HG03460 (cell line): ENCODE measurements around the gene CRYGS.
"Not testable (repeated sequence)": the region's sequence is repeated elsewhere in the genome, so short reads cannot be mapped to it uniquely, and the experiment has no call there.

Experiments used
- ATAC-seq: cut with Tn5 transposase; IDR thresholded peaks from one replicate; pipeline ENCODE4 v1.9.1; 2021; ENCODE audit not compliant: unreplicated experiment

CRYGS gene

DNA sequence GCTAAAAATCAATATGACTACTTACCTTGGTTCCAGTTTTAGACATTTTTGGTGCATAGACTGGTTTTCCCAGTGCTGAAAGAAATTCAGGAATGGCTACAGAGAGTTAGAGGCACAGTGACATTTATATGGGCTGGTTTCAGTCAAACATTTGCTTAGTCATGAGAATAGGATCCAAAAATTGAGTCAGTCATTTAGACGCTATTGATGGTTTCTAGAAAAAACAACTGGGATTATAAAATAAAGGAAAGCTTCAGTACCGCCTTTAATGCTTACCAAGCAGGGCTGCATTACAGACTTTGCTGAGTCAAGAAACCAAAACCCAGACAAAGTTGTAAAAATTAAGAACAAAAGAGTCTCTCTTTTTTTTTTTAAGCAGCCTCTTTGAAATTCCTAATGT lies at the start of gene CRYGS:
Gene CRYGS (minus strand): TSS at position 100 of the 400 bp plus-strand sequence. CDS start 54 bp downstream, at position 46.
- ATAC-seq: no peak

DNA sequence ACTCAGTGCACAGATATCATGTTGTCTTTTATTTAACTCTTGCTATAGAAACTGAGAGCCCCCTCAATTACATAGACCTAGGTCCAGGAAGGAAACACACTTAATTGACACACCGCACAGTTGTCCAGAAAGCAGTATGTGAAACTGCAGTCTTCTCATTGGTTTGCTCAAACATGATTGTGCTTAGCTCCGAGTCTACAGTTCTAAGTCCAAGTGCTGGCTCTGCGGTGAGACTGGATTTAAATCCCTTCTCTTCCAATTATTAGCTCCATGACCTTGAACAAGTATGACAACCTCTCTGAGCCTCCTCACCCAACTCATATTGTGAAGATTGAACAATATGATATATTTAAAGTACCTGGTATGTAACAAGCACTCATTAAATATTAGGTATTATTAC lies 49.7 kb upstream of the CRYGS start:
- ATAC-seq: no peak

DNA sequence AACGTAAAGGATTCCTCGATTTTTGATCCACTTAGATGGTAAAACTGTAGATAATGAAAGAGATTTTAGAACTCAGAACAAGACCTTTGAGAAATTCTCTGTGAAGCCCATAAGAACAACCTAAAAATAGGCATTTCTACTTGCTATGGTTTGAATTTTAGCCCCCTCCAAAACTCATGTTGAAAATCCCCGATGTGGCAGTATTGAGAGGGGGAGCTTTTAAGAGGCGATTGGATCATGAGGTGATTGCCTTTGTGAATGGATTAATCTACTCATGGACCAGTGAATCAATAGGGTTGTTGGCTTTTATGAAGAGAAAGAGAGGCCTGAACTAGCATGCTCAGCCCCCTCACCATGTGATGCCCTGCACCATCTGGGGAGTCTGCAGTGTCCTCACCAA lies 48.5 kb upstream of the CRYGS start:
- ATAC-seq: no peak

DNA sequence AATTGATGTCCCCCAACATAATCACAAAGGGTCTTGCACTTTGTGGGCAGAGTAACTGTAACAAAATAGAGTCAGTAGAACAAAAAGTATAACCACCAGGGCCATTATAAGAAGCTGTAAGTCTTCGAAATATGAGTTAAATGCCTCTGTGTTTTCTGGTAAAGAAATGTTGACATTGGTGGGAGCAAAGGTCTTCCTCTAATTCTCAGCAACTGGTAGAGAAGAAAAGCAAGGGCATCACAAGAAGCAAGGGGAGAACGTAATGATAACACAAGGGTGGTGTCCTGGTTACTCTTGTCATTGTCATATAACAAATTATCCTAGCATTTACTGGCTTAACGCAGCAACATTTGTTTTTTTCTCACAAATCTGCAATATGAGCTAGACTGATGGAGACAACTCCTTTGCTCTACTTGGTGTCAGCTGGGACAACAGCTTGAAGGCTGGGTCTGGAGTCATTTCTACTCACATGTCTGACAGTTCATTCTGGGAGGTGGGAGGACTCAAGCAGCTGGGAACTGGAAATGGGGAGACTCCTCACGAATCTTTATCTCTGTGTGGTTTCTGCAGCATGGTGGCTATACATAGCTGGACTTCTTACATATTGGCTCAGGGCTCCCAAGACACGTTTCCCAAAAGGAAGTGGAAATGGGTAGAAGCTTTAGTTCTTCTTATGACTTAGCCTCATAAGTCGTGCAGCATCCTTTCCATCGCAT lies 46.6 kb upstream of the CRYGS start:
- no peak for ATAC-seq

DNA sequence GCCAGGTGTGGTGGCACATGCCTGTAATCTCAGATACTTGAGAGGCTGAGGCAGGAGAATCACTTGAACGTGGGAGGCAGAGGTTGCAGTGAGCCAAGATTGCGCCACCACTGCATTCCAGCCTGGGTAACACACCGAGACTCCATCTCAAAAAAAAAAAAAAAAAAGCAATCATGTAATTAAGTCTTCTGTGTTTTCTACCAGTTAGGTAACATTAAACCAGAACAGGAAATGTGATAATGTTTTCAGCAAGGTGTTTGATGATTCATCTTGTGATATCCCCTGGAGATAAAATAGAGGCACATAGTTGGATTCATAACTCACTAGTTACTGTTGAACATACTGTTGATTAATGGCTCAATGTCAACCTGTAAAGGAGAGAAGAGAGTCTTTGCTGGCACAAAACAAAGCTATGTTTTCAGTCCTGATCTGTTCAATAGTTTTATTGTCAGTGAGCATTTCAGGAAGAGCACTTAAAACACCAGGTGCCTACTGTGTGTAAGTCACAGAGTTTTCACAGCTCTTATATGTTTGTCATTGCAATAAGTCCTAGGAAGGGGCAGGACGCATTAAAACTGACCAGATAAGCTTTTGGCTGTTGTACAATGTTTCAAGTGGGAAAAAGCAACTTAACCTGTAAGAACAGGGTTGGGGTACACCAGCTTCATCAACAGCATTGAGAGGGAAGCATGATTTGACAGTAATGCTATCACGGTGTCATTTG lies 45.8 kb upstream of the CRYGS start:
- ATAC-seq: no peak

DNA sequence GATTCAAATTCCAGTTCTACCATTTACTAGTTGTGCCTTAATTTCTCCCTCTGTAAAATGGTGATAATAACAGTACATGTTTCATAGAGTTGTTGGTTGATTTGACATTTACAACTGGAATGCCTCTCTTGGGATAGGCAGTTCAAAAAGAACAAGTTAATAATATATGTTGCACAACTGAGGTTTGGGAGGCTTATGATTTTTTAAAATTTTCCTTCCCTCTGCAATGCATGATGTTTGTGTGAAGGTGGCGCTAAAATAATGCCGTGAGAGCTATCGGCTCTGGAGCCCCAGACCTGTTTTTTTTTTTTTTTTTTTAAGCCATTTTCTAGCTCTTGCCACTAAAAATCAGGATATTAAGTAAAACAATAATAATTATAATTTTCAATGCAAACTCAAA lies 44.9 kb upstream of the CRYGS start:
- ATAC-seq: no peak

DNA sequence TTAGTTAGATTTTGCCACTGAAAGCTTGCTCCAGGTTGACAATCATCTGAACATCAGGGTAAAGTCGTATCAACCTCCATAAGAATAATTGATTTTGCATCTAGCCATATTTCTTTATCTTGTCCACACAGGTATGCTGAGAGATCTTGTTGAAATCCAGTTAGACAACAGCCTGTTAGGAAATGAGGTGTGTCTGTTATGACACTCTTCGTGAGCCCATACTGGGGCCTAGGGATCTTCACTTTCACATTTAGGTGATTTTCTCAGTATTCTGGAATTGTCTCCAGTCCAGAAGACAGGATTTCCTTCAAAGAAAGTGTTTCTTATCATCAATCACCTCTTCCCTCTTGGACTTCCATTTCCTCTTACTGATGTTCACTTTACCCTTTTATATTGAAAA lies 44.5 kb upstream of the CRYGS start:
- no peak for ATAC-seq

DNA sequence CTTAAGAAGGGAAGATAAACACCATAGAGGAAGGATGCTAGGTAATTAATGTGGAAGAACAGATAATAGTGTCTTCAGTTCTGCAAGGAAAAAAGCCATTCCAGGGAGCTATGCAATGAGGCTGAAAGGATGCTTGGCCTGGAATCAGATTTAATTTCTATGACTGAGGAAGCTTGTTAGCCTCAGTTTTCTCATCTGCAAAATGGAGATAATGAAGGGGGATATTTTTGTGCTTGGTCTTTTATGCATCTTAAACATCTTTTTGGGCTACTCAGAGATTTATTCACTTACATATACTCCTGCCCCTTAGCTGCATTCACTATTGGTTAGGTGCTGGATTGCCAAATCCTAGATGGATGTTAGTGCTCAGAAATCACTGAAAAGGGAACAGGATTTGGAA lies 43.0 kb upstream of the CRYGS start:
- no peak for ATAC-seq

DNA sequence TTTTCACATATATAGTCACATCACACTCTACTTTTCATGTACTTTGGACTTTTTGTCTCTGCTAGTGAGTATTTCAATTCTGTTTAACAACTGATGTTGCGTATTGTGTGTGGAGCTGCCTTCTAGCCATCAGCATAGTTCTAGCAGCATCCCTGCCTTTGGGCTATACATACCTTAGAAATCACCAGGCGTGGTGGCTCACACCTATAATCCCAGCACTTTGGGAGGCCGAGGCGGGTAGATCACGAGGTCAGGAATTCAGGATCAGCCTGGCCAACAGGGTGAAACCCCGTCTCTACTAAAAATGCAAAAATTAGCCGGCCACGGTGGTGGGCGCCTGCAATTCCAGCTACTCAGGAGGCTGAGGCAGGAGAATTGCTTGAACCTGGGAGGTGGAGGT lies 42.1 kb upstream of the CRYGS start:
- not testable (repeated sequence) for ATAC-seq

DNA sequence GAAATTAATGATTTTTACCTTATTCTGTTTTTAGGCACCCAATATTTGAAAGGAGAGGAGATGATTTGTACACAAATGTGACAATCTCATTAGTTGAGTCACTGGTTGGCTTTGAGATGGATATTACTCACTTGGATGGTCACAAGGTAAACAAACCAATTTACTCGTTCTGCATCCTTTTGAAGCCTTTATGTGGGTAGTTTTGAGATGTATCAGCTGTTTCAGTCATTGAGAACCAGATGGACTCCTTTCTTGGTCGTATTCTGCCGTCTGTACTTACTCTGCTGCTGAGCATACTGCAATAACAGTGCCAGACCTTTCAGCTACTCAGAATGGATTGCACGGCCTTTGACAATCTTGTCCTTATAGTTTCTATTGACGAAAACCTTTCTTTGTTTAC lies 39.7 kb upstream of the CRYGS start:
- no peak for ATAC-seq

DNA sequence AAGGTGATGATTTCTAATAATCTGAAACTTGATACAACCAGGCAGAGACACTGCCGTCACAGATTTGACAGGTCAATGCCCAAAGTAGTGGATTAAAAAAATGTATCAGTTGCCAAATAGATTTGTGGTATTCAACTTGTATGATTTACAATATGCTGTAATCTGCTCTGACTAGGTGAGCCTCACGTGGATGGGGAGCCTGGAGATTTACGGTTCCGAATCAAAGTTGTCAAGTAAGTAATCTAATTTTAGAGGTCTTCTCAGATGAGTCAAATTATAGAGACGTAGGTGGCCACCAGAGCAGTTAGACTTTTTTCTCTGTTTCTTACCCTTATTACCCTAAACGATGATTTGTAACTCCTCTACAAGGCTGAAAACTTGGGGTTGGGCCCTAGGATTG lies 38.4 kb upstream of the CRYGS start:
- ATAC-seq: no peak

DNA sequence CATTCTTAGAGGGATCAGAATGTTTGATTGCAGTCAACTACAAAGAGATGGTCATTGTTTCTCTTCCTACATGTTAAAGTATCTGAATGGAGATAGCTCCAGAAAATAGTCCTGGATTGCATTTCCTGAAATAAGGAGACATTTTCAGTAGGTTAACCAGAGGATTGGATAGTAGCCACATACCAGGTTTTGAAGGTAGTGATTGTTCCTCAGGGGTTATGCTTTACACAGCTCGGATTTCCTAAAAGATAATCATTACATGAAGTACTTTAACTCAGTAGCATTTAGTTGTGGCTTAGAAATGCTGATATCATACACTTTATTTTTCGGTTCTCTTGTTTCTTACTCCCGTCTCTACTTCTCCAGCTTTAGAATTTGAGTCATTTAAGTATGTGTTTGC lies 36.6 kb upstream of the CRYGS start:
- no peak for ATAC-seq

DNA sequence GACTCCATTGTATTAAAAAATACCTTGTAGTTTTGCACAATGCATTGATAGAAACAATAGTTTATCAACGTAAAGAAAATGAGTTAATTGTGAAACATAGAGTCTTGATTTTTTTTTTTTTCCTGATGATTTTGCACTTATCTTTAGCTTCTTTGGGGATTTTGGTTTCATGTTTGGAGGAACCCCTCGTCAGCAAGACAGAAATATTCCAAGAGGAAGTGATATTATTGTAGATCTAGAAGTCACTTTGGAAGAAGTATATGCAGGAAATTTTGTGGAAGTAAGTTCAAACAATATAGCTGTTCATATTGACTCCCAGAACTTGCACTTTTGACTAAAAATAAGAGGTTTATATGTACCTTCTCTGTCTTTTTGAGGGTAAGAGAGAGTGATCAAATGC lies 33.3 kb upstream of the CRYGS start:
- ATAC-seq: no peak

DNA sequence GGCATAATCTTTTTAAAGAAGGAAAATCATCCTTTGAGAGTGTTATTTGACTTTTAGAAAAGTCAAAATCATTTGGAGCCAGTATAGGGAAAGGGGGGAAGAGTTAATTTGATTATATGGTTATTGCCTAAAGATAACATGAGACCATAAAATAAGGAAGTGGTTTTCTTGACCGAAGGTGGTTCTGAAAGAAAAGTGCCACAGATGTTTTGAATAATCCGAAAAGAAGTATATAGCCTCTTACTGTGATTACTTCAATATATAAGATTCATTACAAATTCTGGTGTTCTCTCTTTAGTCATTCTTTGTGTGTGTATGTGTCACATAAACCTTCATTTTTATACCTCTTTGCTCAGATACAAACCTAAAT lies 27.4 kb upstream of the CRYGS start:
- no peak for ATAC-seq

DNA sequence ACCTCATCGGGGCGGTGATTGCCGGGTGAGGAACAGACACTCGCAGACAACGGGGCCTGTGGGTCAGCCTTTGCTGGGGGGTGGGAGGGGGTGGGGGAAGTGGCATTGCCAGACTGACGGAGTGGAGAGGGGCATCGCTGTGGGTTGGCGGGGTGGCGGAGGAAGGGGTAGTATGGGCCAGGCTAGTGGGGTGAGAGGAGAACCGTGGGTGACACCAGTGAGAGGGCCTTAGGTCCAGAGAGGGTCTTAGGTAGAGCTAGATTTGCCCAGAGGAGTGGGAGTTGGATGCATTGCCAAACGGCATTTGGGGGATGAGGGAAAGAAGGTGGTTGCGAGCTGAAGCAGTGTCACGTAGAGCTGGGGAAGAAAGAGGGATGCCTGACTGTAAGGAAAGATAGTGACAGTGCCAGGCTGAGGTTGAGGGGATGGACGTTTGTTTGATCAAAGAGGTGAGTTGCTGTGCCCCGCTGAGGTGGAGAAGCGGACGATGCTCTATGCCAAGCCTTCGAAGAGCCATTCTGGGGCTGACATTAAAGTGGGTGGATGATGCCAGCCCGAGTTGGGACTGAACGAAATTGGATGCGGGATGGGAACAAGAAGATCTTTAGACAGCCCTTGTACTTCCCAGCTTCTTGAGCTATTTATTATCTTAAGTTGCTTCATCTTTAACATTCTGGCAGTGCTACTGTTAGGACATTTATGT lies 26.9 kb upstream of the CRYGS start:
- ATAC-seq: no peak

DNA sequence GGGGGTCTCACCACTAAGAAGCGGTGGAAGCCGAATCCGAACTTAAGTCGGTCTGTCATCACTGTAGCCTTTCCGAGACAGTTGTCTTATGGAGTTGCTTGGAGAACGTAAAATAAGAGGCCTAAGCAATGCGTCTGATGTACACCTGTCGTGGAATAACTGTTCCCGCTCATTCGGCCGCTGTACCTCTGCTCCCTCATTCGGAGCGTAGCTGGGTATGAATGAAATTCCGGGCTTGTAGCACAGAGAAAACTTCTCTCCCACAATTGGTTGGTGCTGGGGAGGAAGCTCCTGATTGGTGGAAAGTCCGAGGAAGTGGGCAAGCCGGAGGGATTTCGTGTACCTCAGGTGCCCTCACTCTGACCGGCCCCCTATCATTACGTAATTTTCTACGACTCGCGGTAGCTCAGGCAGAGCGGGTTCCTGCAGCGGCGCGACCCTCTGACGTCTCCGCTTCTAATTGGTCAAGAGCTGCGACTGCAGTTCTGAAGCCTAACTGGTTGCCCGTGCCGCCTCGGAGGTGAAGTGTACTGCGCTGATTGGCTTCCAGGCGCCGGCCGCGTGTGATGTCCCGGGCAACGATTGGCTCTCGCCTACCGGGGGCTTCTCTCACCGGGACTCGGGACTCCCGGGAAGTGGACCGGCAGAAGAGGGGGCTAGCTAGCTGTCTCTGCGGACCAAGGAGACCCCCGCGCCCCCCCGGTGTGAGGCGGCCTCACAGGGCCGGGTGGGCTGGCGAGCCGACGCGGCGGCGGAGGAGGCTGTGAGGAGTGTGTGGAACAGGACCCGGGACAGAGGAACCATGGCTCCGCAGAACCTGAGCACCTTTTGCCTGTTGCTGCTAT lies 26.1 kb upstream of the CRYGS start, which contains the start of gene DNAJB11:
Gene DNAJB11 (plus strand): TSS at position 625 of the 845 bp plus-strand sequence. CDS start 178 bp downstream, at position 803.
- peak; percentile 89 for ATAC-seq

DNA sequence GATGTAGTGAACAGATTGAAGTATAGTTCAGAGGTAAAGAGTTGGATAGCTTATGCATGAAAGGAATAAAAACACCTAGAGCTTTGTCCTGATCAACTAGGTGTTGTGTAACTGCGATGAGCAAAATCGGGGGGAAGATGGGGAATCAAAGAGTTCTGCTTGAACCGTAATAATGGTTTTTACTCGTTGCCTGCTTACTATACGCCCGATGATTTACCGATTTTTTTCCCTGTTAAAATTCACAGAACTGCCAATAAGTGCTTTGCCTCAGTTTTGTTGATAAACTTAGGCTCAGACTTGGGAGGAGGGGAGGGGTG lies 25.6 kb upstream of the CRYGS start:
- ATAC-seq: no peak

DNA sequence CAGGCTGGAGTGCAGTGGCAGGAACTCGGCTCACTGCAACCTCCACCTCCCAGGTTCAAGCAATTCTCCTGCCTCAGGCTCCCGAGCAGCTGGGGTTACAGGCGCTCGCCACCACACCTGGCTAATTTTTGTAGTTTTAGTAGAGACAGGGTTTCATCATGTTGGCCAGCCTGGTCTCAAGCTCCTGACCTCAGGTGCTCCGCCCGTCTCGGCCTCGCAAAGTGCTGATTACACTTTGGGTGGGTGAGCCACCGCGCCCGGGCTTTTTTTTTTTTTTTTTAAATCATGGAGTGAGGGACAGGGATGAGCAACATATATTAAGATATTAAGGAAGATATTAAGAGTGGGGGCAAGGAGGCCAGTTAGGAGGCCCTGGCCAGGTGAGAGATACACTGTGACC lies 25.2 kb upstream of the CRYGS start:
- ATAC-seq: not testable (repeated sequence)

DNA sequence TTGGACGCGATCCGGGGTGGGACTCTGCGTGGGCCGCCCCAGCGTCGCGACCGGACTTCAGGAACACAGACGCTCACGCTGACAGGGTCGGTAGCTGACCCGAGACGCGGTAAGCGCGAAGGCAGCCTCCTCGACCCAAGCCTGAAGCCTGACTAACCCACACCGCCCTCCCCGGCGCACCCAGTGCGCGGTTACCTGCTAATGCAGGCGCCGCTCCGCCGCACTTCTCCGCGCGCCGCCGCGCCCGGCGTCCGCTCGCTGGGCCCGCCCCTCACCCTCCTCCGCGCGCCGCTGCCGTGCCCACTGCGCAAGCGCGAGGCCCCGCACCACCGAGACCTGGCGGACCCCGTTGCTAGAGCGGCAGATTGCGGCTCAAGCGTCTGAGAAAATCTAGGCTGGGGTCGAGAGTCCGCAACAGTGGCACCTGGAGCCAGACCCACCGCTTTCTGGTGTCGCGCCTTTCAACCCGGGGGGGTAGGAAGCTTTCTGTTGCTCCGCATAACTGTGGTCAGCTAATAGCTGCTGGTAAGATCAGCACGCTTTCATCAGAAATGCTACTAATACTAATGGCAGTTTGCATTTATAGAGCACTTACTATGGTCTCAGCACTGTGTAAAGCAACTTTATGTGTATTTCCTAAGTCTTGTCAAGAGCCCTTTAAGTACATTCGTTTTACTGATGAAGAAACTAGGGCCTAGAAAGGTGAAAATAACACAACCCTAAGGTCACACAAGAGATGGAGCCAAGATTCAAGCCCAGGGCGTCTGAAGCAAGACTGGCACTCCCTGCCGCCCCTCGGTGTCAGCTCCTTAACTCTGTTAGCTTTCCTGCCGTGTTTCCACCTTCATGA lies 23.1 kb upstream of the CRYGS start, which contains the start of gene TBCCD1:
Gene TBCCD1 (minus strand): TSS at position 268 of the 850 bp plus-strand sequence. CDS start 3,010 bp downstream, outside the sequence.
- peak; percentile 45 for ATAC-seq

DNA sequence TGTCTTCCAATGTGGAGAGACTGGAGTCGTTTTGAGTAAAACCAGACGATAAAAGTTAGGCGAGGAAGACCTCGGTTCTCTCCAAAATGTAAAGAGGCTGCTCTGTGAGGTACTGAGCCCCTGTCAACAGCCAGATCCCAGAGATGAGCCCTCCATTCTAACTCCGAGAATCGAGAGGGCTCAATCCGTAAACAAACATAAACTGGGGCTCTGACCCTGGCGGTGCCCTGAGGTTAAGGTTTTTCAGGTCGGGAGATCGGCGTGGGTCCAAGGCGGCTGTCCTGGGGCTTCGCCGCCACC lies 22.5 kb upstream of the CRYGS start:
- no peak for ATAC-seq
